CD4-positive, CD25-positive, alpha-beta regulatory T cell (primary cell): ENCODE results near the gene MDN1. TPM values are rescaled to one million over a fixed set of nuclear protein-coding genes. Genes with fewer than 3 reads are reported as not detected.

ENCODE experiments used
- ATAC-seq, 2 donors: fragments of 150-1000 bp; cut with Tn5 transposase; one replicate each; pipeline ENCODE4 v1.10.0; 2021; ENCODE audit warnings: low read depth in 2 of 2, moderate number of reproducible peaks in 2 of 2, moderate library complexity in 1 of 2
- DNase-seq, 3 donors: peaks; one replicate each; pipeline versions ENCODE4 v3.0.0 to v3.0.0-alpha.2; 2012 to 2022; ENCODE audit warnings: mixed read lengths in 1 of 3
- H3K27ac ChIP-seq: one replicate; pipeline ENCODE4 v1.7.0; 2013; ENCODE audit warnings: mild to moderate bottlenecking, low read length; ENCODE audit not compliant: insufficient read depth, poor library complexity, severe bottlenecking
- H3K27me3 ChIP-seq: one replicate; pipeline ENCODE4 v1.7.0; 2013; ENCODE audit warnings: low read length; ENCODE audit not compliant: control insufficient read depth, insufficient read depth
- H3K36me3 ChIP-seq: one replicate; pipeline ENCODE4 v1.7.0; 2013; ENCODE audit warnings: mild to moderate bottlenecking, low read length, moderate library complexity; ENCODE audit not compliant: control insufficient read depth, insufficient read depth
- H3K4me1 ChIP-seq: 2 replicates; pipeline ENCODE4 v1.7.0; 2013; ENCODE audit warnings: mild to moderate bottlenecking, low read length; ENCODE audit not compliant: insufficient read depth, control insufficient read depth, poor library complexity, severe bottlenecking
- H3K4me3 ChIP-seq: one replicate; pipeline ENCODE4 v1.7.0; 2013; ENCODE audit warnings: low read depth, mild to moderate bottlenecking, low read length, moderate library complexity
- H3K9me3 ChIP-seq, 2 experiments: 1 replicate in 1 of 2; 2 replicates in 1 of 2; pipeline ENCODE4 v1.7.0; 2013; ENCODE audit warnings: low read length in 2 of 2, mild to moderate bottlenecking in 1 of 2, moderate library complexity in 1 of 2; ENCODE audit not compliant: control insufficient read depth in 2 of 2
- H3K27ac Mint-ChIP-seq, 3 donors: one replicate each; pipeline ENCODE4 v1.8.0; 2020 to 2022; ENCODE audit warnings: mild to moderate bottlenecking in 3 of 3, mixed read lengths in 3 of 3, moderate library complexity in 2 of 3
- H3K27me3 Mint-ChIP-seq: one replicate; pipeline ENCODE4 v1.8.0; 2022; ENCODE audit warnings: mild to moderate bottlenecking, mixed read lengths
- H3K36me3 Mint-ChIP-seq: one replicate; pipeline ENCODE4 v1.8.0; 2020; ENCODE audit warnings: mixed read lengths
- H3K4me1 Mint-ChIP-seq, 4 donors: one replicate each; pipeline ENCODE4 v1.8.0; 2020 to 2022; ENCODE audit warnings: mixed read lengths in 4 of 4, mild to moderate bottlenecking in 1 of 4
- H3K4me3 Mint-ChIP-seq, 4 donors: one replicate each; pipeline ENCODE4 v1.8.0; 2020 to 2022; ENCODE audit warnings: mild to moderate bottlenecking in 4 of 4, mixed read lengths in 4 of 4, moderate library complexity in 3 of 4
- H3K9me3 Mint-ChIP-seq, 7 donors: one replicate each; pipeline ENCODE4 v1.8.0; 2020 to 2022; ENCODE audit warnings: mixed read lengths in 7 of 7, mild to moderate bottlenecking in 3 of 7, moderate library complexity in 2 of 7
- polyA plus RNA-seq, 4 donors: library from polyadenylated mRNA; unstranded; fragments of 300-500 nt; fragmentation: Illumina TruSeq; gene quantifications; one replicate each; pipeline ENCODE4 v1.2.3, GENCODE V29; 2021
- total RNA-seq: library from RNA; stranded (reverse); gene quantifications from one replicate; pipeline ENCODE4 v1.2.3, GENCODE V29; 2022

MDN1 gene
- total and polyA plus RNA-seq, 5 donors from 2014 or later = 5.7 to 49.2 (median 6.9) TPM

GRCh38 chr6:89707766-89708165, 111.8 kb downstream of the MDN1 start:
- DNase-seq (no peak), ATAC-seq (no peak)
- Histone ChIP-seq H3K9me3 (no peaks in the 10 kb centered on the region), H3K4me3 (no peak overlapping the region), H3K4me1 (no peaks in the 10 kb centered on the region), H3K27ac (no peak overlapping the region), H3K27me3 (no peaks in the 10 kb centered on the region), H3K36me3 (peaks cover 75% of the 10 kb centered on the region)
- Mint-ChIP-seq H3K4me1 (no peaks in the 10 kb centered on the region), H3K9me3 (no peaks in the 10 kb centered on the region), H3K36me3 (peaks cover 57% of the 10 kb centered on the region), H3K4me3 (no peak overlapping the region), H3K27ac (peak overlapping the region in 2 of 3 donors; percentile 62 to 73), H3K27me3 (no peaks in the 10 kb centered on the region)

- Histone ChIP-seq H3K27ac (no peak overlapping the region), H3K36me3 (peaks cover 71% of the 10 kb centered on the region), H3K4me1 (no peaks in the 10 kb centered on the region), H3K9me3 (no peaks in the 10 kb centered on the region), H3K27me3 (no peaks in the 10 kb centered on the region), H3K4me3 (no peak overlapping the region)
- peaks cover 63% of the 10 kb centered on the region for H3K36me3 Mint-ChIP-seq
- no peak for ATAC-seq
- H3K27me3 Mint-ChIP-seq = no peaks in the 10 kb centered on the region
- no peak for DNase-seq
- H3K27ac Mint-ChIP-seq = peak overlapping the region in 1 of 3 donors; percentile 43
- no peaks in the 10 kb centered on the region for H3K4me1 Mint-ChIP-seq
- H3K9me3 Mint-ChIP-seq = no peaks in the 10 kb centered on the region
- no peak overlapping the region for H3K4me3 Mint-ChIP-seq
Measured at GRCh38 chr6:89706121-89706520, 113.5 kb downstream of the MDN1 start.

- DNase-seq (no peak), ATAC-seq (no peak)
- no peaks in the 10 kb centered on the region for H3K27me3 ChIP-seq
- H3K4me1 Mint-ChIP-seq = no peaks in the 10 kb centered on the region
- H3K4me3 Mint-ChIP-seq = no peak overlapping the region
- no peaks in the 10 kb centered on the region for H3K4me1 ChIP-seq
- H3K36me3 ChIP-seq = peaks cover 76% of the 10 kb centered on the region
- no peak overlapping the region for H3K4me3 ChIP-seq
- H3K27ac ChIP-seq = no peak overlapping the region
- H3K36me3 Mint-ChIP-seq = peaks cover 66% of the 10 kb centered on the region
- H3K27me3 Mint-ChIP-seq = no peaks in the 10 kb centered on the region
- H3K27ac Mint-ChIP-seq = no peak overlapping the region
- no peaks in the 10 kb centered on the region for H3K9me3 Mint-ChIP-seq
- H3K9me3 ChIP-seq = no peaks in the 10 kb centered on the region
Measured at GRCh38 chr6:89703292-89703691, 116.3 kb downstream of the MDN1 start.

- Mint-ChIP-seq H3K27me3 (no peaks in the 10 kb centered on the region), H3K4me3 (no peak overlapping the region), H3K27ac (no peak overlapping the region), H3K9me3 (peaks cover 0 to 1% (median 0%) of the 10 kb centered on the region in 7 donors), H3K36me3 (peaks cover 63% of the 10 kb centered on the region), H3K4me1 (no peaks in the 10 kb centered on the region)
- H3K27ac ChIP-seq = no peak overlapping the region
- H3K36me3 ChIP-seq = peaks cover 69% of the 10 kb centered on the region
- DNase-seq = no peak
- H3K9me3 ChIP-seq = no peaks in the 10 kb centered on the region
- no peak for ATAC-seq
- no peak overlapping the region for H3K4me3 ChIP-seq
- H3K4me1 ChIP-seq = no peaks in the 10 kb centered on the region
- H3K27me3 ChIP-seq = no peaks in the 10 kb centered on the region
Measured at GRCh38 chr6:89702349-89702748, 117.2 kb downstream of the MDN1 start.

GRCh38 chr6:89695667-89696066, 123.9 kb downstream of the MDN1 start:
- H3K27me3 ChIP-seq = no peaks in the 10 kb centered on the region
- Mint-ChIP-seq H3K27ac (no peak overlapping the region), H3K36me3 (peaks cover 64% of the 10 kb centered on the region), H3K4me1 (peaks cover 0 to 9% (median 4%) of the 10 kb centered on the region in 4 donors), H3K27me3 (no peaks in the 10 kb centered on the region), H3K9me3 (peaks cover 0 to 1% (median 0%) of the 10 kb centered on the region in 7 donors), H3K4me3 (no peak overlapping the region)
- no peak overlapping the region for H3K27ac ChIP-seq
- peaks cover 88% of the 10 kb centered on the region for H3K36me3 ChIP-seq
- H3K9me3 ChIP-seq = no peaks in the 10 kb centered on the region
- H3K4me3 ChIP-seq = no peak overlapping the region
- no peaks in the 10 kb centered on the region for H3K4me1 ChIP-seq
- DNase-seq = no peak
- no peak for ATAC-seq

- H3K4me3 ChIP-seq = no peak overlapping the region
- no peaks in the 10 kb centered on the region for H3K27me3 Mint-ChIP-seq
- H3K27me3 ChIP-seq = no peaks in the 10 kb centered on the region
- H3K4me1 ChIP-seq = no peaks in the 10 kb centered on the region
- H3K4me1 Mint-ChIP-seq = peaks cover 0 to 10% (median 5%) of the 10 kb centered on the region in 4 donors
- H3K36me3 ChIP-seq = peaks cover 87% of the 10 kb centered on the region
- no peaks in the 10 kb centered on the region for H3K9me3 ChIP-seq
- ATAC-seq (no peak), DNase-seq (no peak)
- H3K9me3 Mint-ChIP-seq = peaks cover 0 to 1% (median 0%) of the 10 kb centered on the region in 7 donors
- no peak overlapping the region for H3K27ac Mint-ChIP-seq
- H3K27ac ChIP-seq = no peak overlapping the region
- H3K36me3 Mint-ChIP-seq = peaks cover 62% of the 10 kb centered on the region
- no peak overlapping the region for H3K4me3 Mint-ChIP-seq
Measured at GRCh38 chr6:89694428-89694827, 125.2 kb downstream of the MDN1 start.

GRCh38 chr6:89693207-89693606, 126.4 kb downstream of the MDN1 start:
- Histone ChIP-seq H3K36me3 (peaks cover 88% of the 10 kb centered on the region), H3K27ac (no peak overlapping the region), H3K9me3 (no peaks in the 10 kb centered on the region), H3K27me3 (no peaks in the 10 kb centered on the region), H3K4me3 (no peak overlapping the region), H3K4me1 (no peaks in the 10 kb centered on the region)
- ATAC-seq (no peak), DNase-seq (no peak)
- Mint-ChIP-seq H3K36me3 (peaks cover 61% of the 10 kb centered on the region), H3K27ac (peak overlapping the region in 1 of 3 donors; percentile 17), H3K4me3 (no peak overlapping the region), H3K9me3 (peaks cover 0 to 1% (median 0%) of the 10 kb centered on the region in 7 donors), H3K4me1 (peaks cover 0 to 10% (median 5%) of the 10 kb centered on the region in 4 donors), H3K27me3 (no peaks in the 10 kb centered on the region)

GRCh38 chr6:89692256-89692655, 127.3 kb downstream of the MDN1 start:
- Histone ChIP-seq H3K4me3 (no peak overlapping the region), H3K36me3 (peaks cover 95% of the 10 kb centered on the region), H3K27ac (no peak overlapping the region), H3K4me1 (no peaks in the 10 kb centered on the region), H3K27me3 (no peaks in the 10 kb centered on the region), H3K9me3 (no peaks in the 10 kb centered on the region)
- ATAC-seq (no peak), DNase-seq (no peak)
- Mint-ChIP-seq H3K27ac (peak overlapping the region in 1 of 3 donors; percentile 71), H3K36me3 (peaks cover 64% of the 10 kb centered on the region), H3K4me3 (no peak overlapping the region), H3K4me1 (peaks cover 0 to 10% (median 5%) of the 10 kb centered on the region in 4 donors), H3K27me3 (no peaks in the 10 kb centered on the region), H3K9me3 (no peaks in the 10 kb centered on the region)
